OCI-LY3 (cell line): ENCODE data around the gene PARD3B.

Experiments
- EZH2phosphoT487 ChIP-seq: fragments of 200-600 bp; shearing (Covaris generic); IDR thresholded peaks from 2 replicates; pipeline ENCODE4 v1.6.1; 2018; ENCODE audit warnings: antibody characterized with exemption, mixed run types, low read depth
- TF ChIP-seq, protein P1 (sequence below): fragments of 200-600, 300-600 bp; sonication (generic); IDR thresholded peaks from 2 replicates; pipeline ENCODE4 v1.5.1; 2014; ENCODE audit warnings: antibody characterized with exemption, low read length, low read depth

DNA sequence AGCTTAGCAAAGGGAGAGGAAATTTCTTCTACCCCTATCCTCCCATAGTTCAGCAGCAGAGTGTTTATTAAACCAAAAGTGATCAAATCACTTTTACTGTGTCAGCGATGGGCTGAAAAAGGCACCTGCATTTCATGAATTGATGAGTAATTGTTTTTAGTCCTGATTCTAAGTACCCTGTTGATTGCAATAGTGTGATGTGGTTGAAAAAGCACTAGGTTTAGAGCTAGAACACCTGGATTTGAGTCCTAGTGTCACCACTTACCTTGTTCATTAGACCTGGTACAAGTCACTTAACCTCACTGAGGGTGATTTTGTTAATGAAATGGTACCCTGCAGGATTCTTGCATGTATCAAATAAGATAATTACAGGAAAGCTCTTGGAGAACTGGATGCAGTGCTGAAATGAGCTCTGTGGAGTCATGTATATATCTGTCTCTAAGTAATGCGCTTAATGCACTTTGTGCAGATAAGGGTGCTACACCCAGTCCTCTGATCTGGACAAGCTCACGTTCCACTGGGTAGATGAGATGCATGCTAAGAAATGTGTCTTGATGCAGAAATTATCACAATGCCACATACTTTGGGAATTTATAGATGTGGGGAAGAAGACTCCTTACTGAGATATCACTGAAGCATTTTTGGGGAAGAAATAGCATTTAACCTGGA is 289.6 kb downstream of the PARD3B start:
- TF ChIP-seq, protein P1, sequence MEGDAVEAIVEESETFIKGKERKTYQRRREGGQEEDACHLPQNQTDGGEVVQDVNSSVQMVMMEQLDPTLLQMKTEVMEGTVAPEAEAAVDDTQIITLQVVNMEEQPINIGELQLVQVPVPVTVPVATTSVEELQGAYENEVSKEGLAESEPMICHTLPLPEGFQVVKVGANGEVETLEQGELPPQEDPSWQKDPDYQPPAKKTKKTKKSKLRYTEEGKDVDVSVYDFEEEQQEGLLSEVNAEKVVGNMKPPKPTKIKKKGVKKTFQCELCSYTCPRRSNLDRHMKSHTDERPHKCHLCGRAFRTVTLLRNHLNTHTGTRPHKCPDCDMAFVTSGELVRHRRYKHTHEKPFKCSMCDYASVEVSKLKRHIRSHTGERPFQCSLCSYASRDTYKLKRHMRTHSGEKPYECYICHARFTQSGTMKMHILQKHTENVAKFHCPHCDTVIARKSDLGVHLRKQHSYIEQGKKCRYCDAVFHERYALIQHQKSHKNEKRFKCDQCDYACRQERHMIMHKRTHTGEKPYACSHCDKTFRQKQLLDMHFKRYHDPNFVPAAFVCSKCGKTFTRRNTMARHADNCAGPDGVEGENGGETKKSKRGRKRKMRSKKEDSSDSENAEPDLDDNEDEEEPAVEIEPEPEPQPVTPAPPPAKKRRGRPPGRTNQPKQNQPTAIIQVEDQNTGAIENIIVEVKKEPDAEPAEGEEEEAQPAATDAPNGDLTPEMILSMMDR, result no peak
- TF ChIP-seq EZH2phosphoT487, result no peak
